Tibial nerve (tissue), 4 donors: ENCODE results near the gene CRELD1. TPM values are rescaled to one million over a fixed set of nuclear protein-coding genes. Genes with fewer than 3 reads are reported as not detected.

Experiments
- DNase-seq, 2 donors: peaks; one replicate each; pipeline ENCODE4 v3.0.0-alpha.2; 2019; ENCODE audit warnings: low spot score in 2 of 2
- H3K27ac ChIP-seq, 4 donors: fragments of 200-600 bp; sonication (generic) in 3 of 4; one replicate each; pipeline ENCODE4 v1.5.1; 2017 to 2019; ENCODE audit warnings: mild to moderate bottlenecking in 1 of 4
- H3K27me3 ChIP-seq, 2 donors: fragments of 200-600 bp; sonication (generic) in 1 of 2; one replicate each; pipeline versions ENCODE4 v1.5.1 to v1.6.0; 2017 to 2019
- H3K36me3 ChIP-seq, 3 donors: fragments of 200-600 bp; sonication (generic); one replicate each; pipeline ENCODE4 v1.5.1; 2018 to 2019
- H3K4me1 ChIP-seq, 4 donors: fragments of 200-600 bp; sonication (generic) in 3 of 4; one replicate each; pipeline ENCODE4 v1.5.1; 2017 to 2019
- H3K4me3 ChIP-seq, 4 donors: fragments of 200-600 bp; sonication (generic) in 3 of 4; one replicate each; pipeline ENCODE4 v1.5.1; 2017 to 2019; ENCODE audit warnings: mild to moderate bottlenecking in 1 of 4, moderate library complexity in 1 of 4
- H3K9me3 ChIP-seq, 4 donors: fragments of 200-600 bp; sonication (generic) in 3 of 4; one replicate each; pipeline ENCODE4 v1.5.1; 2017 to 2019
- CTCF ChIP-seq, 5 experiments: fragments of 200-600 bp in 3 of 5; fragments of 450-650 bp in 2 of 5; sonication (generic) in 3 of 5; IDR thresholded peaks; one replicate each; pipeline ENCODE4 v1.5.1; 2016 to 2019; ENCODE audit warnings: antibody characterized with exemption in 5 of 5, mild to moderate bottlenecking in 3 of 5, moderate library complexity in 2 of 5
- EP300 ChIP-seq, 2 donors: sonication (generic); formaldehyde crosslinking; IDR thresholded peaks; one replicate each; pipeline ENCODE4 v1.6.1; 2017; ENCODE audit warnings: antibody characterized with exemption in 2 of 2, mild to moderate bottlenecking in 1 of 2
- POLR2A ChIP-seq, 2 donors: fragments of 450-650 bp; IDR thresholded peaks; one replicate each; pipeline ENCODE4 v1.6.1; 2017; ENCODE audit warnings: antibody characterized with exemption in 2 of 2, mild to moderate bottlenecking in 2 of 2, moderate library complexity in 2 of 2
- WGBS, 2 donors: methylation state at CpG; one replicate each; pipeline ENCODE4 v1.1.5; 2018; 5-methylcytosine and 5-hydroxymethylcytosine counted together
- total RNA-seq, 4 donors: library from RNA; depleted of rRNA; stranded (reverse); fragments of >200 nt; gene quantifications; one replicate each; pipeline ENCODE4 v1.1.0, GENCODE V29; 2016

The CRELD1 gene
- total RNA-seq, 4 donors from 2014 or later, result 18.2 to 54.9 (median 27.5) TPM

DNA sequence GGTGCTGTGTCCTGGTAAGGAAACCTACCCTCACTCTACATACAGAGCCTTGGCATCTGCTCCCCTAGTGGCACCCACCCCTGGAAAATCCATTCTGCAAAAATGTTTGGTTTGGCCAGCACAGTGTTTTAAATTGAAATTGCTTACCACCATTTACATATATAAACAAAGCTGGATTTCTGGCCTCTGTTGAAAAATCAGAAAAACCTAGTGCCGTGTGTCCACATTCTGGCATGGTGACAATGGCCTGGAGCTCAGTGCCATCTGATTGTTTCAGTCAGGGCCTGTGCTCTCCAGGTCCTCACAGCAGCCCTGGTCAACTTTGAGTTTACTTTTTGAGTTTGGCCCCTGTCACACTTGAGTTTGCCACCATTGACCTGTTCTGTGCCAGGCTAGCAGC lies 19.6 kb upstream of the CRELD1 start:
- no peak overlapping the region for H3K4me3 ChIP-seq
- H3K36me3 ChIP-seq, result peaks cover 0 to under 1% (median 0%) of the 10 kb centered on the region in 3 donors
- TF ChIP-seq EP300 (IDR thresholded peaks at IDR 0.05) (no peak), CTCF (IDR thresholded peaks at IDR 0.05) (no peak), POLR2A (IDR thresholded peaks at IDR 0.05) (no peak)
- whole genome bisulfite sequencing, 2 donors, result 12 to 20% methylated on average over 1 of the region's 1 CpG
- H3K27ac ChIP-seq, result peak overlapping the region; percentile 87 to 97 (median 92)
- peaks cover 0 to 49% (median 29%) of the 10 kb centered on the region in 4 donors for H3K4me1 ChIP-seq
- no peaks in the 10 kb centered on the region for H3K9me3 ChIP-seq
- no peak for DNase-seq
- no peaks in the 10 kb centered on the region for H3K27me3 ChIP-seq

DNA sequence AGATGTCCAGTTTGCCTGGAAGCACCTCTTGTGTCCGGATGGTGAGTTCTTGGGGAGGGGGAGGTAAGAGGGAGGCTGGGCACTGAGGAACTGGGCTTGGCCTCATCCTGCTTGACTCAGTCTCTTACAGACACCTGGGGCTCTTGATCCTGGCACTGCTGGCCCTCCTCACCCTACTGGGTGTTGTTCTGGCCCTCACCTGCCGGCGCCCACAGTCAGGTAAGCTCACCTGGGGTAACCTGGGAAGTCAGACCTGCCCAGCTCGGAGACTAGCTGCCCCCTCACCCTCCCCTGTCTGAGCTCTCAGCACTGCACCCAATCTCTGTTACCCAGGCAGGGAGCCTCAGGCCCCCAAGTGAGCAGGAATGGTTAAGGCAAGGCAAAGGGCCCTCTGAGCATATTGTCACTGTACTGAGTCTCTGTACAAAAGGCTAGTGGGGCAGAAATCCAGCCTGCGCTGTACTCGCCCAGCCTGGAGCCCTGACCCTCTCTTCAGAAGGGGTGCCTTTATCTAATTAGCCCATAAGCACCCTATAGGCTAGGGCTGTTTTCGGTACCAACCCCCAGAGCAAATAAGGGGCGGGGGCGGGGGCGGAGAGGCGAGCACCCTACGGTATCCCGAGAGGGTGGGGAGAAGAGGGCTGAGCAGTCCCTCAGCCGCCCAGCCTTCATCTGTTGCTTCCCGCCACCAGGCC lies 18.9 kb upstream of the CRELD1 start:
- no peaks in the 10 kb centered on the region for H3K9me3 ChIP-seq
- no peaks in the 10 kb centered on the region for H3K27me3 ChIP-seq
- WGBS, 2 donors, result 15 to 21% methylated on average over 14 of the region's 15 CpGs
- peaks cover 0 to 49% (median 29%) of the 10 kb centered on the region in 4 donors for H3K4me1 ChIP-seq
- peak overlapping the region; percentile 87 to 97 (median 92) for H3K27ac ChIP-seq
- no peak for TF ChIP-seq EP300 (IDR thresholded peaks at IDR 0.05)
- TF ChIP-seq POLR2A (IDR thresholded peaks at IDR 0.05), result no peak
- TF ChIP-seq CTCF (IDR thresholded peaks at IDR 0.05), result no peak
- no peak for DNase-seq
- H3K4me3 ChIP-seq, result peak overlapping the region; percentile 62 to 93 (median 83)
- H3K36me3 ChIP-seq, result peaks cover 0 to 3% (median 0%) of the 10 kb centered on the region in 3 donors

- H3K9me3 ChIP-seq, result no peaks in the 10 kb centered on the region
- 0 to 1% methylated on average over 31 to 62 of the region's 99 CpGs for WGBS, 2 donors
- peak overlapping the region; percentile 87 to 97 (median 92) for H3K27ac ChIP-seq
- peak; percentile 50 to 61 for DNase-seq
- peak overlapping the region; percentile 62 to 93 (median 83) for H3K4me3 ChIP-seq
- H3K36me3 ChIP-seq, result peaks cover 0 to 11% (median 0%) of the 10 kb centered on the region in 3 donors
- H3K4me1 ChIP-seq, result peaks cover 0 to 49% (median 29%) of the 10 kb centered on the region in 4 donors
- no peaks in the 10 kb centered on the region for H3K27me3 ChIP-seq
- TF ChIP-seq CTCF (IDR thresholded peaks at IDR 0.05) (peak; percentile 32 to 79 (median 66)), EP300 (IDR thresholded peaks at IDR 0.05) (peak in 1 of 2 donors; percentile 56), POLR2A (IDR thresholded peaks at IDR 0.05) (peak; percentile 10 to 13)
Measured at GRCh38 chr3:9915254-9916141, 18.1 kb upstream of the CRELD1 start.

GRCh38 chr3:9916346-9916733 lies 17.3 kb upstream of the CRELD1 start:
- Histone ChIP-seq H3K27ac (peak overlapping the region; percentile 87 to 97 (median 92)), H3K4me1 (peaks cover 0 to 49% (median 29%) of the 10 kb centered on the region in 4 donors), H3K4me3 (peak overlapping the region; percentile 62 to 93 (median 83)), H3K9me3 (no peaks in the 10 kb centered on the region), H3K27me3 (no peaks in the 10 kb centered on the region), H3K36me3 (peaks cover 0 to 17% (median 0%) of the 10 kb centered on the region in 3 donors)
- DNase-seq, result peak in 1 of 2 donors; percentile 22
- WGBS, 2 donors, result 19 to 29% methylated on average over 7 of the region's 7 CpGs
- TF ChIP-seq POLR2A (IDR thresholded peaks at IDR 0.05), result no peak
- TF ChIP-seq EP300 (IDR thresholded peaks at IDR 0.05), result no peak
- TF ChIP-seq CTCF (IDR thresholded peaks at IDR 0.05), result no peak
